ENCODE measurements around the gene ZNF778.

The ZNF778 gene

DNA sequence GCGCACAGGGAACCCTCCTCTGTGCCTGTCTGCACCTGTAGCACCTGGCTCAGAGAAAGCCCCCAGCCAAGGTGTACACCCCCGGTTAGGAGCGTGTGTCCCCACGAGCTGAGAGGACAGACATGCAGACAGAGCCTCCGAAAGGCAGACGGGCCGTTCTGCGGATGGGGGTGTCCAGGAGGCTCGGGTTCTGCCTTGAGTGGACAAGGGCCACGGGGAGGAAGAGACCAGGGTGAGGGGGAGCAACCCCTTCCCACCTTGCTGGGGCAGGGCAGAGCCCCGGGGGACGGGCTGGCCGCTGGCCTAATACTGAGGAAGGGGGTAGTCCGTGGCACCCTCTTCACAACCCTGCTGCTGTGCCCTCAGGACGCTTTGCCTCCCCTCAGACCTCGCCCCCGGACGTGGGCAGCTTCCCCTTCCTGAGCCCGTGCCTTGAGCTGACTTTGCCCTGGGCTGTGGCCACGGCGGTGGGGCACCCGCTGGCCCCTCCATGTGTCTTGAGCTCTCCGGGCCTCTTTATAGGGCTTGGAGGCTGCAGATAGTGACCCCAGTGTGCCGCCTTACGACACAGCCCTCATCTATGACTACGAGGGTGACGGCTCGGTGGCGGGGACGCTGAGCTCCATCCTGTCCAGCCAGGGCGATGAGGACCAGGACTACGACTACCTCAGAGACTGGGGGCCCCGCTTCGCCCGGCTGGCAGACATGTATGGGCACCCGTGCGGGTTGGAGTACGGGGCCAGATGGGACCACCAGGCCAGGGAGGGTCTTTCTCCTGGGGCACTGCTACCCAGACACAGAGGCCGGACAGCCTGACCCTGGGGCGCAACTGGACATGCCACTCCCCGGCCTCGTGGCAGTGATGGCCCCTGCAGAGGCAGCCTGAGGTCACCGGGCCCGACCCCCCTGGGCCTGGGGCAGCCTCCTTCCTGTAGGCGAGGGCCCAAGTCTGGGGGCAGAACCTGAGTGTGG lies 22.9 kb upstream of the ZNF778 start:
- no peak for DNase-seq

DNA sequence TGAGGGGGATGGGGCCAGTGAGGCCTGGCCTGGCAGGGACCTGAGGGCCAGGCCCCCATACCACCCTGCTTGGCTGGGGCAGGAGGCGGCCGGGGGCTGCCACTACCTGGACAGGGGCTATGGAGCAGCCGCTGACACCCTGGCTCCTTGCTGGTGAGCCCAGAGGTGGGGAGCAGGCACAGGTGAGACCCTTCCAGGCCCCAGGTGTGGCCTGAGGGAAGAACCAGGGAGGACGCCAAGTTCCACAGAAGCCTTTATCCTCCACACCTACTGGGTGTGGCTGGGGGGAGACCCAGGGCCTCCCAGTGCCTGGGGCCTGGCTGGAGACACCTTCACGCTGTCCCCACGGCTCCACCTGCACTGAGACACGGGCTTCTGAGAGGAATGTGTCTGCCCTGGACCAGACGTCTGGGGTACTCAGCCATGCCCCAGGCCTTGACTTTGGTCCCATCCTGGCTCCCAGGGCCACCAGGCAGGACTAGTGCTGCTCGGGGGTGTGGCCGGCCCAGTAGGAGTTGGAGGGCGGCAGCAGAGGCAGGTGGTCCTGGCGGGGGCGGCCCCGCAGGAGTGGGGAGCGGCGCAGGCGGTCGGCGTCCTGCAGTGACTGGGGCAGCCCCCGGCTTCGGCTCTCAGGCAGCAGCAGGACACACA lies 21.9 kb upstream of the ZNF778 start:
- no peak for DNase-seq

- no peak for DNase-seq
Observed at GRCh38 chr16:89197033-89197632, 20.4 kb upstream of the ZNF778 start.

GRCh38 chr16:89197633-89198416 lies 19.7 kb upstream of the ZNF778 start:
- no peak for DNase-seq

DNA sequence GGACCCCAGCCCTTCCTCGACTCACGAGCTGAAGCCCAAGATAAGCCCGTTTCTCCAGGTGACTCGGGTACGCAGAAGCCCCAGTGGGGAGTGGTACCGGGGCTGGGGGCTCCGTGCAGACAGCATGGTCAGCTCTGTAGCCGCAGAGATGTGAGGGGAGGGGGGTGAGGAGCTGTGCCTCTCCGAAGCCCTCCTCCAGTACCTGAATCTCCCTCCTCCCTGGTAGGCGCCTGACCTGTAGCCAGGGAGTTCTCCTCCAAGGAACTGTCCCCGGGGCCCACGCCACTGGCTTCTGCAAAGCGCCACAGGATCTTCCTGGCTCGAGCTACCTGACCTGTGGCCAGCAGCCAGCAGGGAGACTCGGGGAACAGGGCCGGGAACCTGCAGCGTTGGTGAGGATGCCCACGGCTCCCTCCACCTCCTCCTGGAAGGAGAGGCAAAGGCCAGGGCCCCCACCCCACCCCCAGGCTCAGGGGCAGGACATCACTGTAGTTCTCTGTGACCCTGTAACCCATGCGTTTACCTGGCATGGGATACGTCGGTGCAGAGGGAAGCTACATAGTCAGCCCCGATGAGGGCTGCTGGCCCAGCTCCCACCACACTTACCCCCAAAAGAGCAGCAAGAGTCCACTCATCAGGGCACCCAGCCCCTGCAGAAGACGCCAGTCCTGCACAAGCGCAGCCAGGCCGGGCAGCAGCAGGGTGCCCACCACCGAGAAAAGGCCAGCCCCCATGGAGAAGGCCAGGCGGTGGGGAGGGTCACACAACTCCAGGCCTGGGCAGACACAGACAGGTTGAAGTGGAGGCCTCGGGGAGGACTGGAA lies 18.9 kb upstream of the ZNF778 start:
- DNase-seq, result no peak

GRCh38 chr16:89199241-89200123 lies 18.0 kb upstream of the ZNF778 start:
- no peak for DNase-seq

DNA sequence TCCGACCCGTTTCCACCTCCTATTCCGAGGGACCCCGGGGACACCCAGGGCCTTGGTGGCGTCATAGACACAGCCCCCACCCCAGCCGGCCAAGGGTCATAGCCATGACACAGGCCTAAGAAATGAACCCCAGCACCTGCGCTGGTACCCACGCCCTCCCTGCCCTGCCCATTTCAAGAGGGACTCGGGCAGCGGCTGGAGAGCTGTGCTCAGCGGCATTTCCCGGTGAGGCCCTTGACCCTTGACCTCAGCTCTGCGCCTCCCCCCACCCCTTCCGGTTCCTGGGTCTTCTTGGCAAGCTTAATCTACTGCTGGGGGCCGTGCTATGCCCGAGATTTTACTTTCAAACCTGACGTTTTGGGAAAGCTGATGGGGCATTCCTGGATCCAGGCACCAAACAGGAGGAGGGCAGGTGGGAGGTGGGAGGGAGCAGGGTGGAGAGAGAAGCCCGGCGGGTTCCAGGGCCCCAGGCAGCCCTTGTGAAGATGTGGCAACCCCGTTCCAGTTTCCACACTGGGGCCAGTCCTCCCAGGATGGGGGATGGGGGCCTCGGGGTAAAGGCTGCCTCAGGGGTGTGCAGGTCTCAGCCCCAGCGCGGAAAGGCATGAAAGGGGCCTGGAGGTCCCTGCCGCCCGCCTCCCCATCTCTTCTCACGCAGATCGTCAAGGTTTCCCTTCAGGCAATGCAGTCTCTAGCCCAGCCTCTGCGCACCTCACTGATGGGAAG lies 17.2 kb upstream of the ZNF778 start, which contains the start of gene SLC22A31:
Gene SLC22A31 (minus strand): TSS at position 414 of the 726 bp plus-strand sequence. CDS start 36 bp downstream, at position 378.
- no peak for DNase-seq

- no peak for DNase-seq
Observed at GRCh38 chr16:89200850-89201411, 16.6 kb upstream of the ZNF778 start.

DNA sequence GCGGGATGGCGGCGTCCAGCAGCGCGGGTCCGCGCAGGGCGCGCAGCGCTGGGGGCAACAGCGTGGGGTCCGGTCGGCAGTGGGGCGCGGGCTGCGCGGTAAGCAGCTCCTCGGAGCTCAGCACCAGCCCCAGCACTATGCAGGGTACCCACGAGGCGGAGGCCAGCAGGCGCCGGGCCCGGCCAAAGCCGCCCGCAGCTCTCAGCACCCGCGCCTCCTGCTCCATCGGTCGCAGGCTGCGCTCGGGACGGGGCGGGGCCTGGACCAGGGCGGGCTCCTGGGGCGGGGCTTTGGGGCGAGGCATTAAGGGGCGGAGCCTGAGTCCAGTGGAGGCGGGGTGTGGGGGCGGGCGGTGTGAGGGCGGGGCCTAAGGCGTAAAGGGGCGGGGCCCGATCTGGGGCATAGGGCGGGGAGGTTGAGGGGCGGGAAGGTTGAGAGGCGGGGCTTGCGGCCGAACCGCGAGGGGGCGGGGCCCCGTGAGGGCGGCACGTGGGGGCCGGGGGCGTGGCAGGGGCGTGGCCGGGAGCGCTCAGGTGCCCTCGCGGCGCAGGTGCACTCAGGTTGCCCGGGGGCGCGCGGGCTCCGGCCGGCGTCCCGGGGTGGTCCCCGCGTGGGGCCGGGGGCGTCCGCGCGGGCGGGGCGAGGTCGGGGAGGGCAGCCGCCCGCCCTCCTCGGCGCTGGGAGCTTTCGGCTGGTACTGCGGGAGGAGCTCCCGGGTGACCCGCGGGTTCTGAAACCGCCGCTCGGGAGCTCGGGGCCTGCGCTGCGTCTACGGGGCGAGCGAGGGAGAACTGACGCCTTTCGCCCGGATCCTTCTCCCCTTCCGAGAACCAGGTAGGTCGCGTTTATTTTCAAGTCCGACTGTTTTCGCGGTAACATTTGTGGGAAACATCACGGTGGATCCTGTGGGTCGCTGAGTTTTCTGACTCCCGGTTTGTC lies 15.8 kb upstream of the ZNF778 start:
- DNase-seq, result peak; percentile 55

- DNase-seq, result no peak
Observed at GRCh38 chr16:89202422-89203215, 14.9 kb upstream of the ZNF778 start.

DNA sequence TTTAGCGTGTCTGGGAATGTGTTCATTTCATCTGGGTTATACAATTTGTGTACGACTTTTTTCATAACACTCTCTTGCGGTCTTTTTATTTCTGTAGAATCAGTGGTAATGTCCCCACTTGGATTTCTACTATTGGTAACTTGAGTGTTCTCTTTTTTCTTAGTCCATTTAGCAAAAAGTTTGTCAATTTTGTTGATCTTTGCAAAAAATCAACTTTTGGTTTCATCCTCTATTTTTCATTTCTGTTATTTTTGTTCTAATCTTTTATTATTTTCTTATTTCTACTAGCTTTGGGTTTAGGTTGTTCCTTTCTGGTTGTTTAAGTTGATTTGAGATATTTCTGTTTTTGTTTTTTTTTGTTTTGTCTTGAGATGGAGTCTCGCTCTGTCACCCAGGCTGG lies 9.5 kb upstream of the ZNF778 start:
- no peak for DNase-seq

DNA sequence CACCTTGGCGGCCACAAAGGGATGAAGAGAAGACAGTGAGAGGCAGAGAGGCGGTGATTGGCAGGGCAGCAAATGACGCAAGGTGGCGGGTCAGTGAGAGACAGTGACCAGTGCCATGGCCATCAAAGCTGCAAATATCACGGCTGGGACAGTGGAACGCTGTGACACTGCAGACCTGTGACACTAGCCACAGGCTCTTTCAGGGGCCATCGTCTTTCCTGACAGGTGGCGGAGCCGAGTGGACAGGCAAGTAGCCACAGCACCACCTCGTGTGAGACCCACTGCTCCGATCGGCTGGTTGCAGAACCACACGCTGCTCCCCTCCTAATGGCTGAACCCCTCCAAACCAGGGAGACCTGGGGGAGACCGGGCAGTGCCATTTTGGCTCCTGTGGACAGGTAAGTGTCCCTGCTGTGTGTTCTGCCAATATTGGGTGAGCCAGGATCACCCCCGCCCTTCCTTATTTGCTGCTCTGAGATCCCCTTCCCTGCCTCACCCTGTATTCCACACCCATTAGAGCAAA lies 7.9 kb upstream of the ZNF778 start:
- no peak for DNase-seq

GRCh38 chr16:89210165-89210903 lies 7.2 kb upstream of the ZNF778 start:
- DNase-seq, result no peak

- peak; percentile 19 for DNase-seq
Observed at GRCh38 chr16:89210904-89211515, 6.5 kb upstream of the ZNF778 start.

GRCh38 chr16:89216315-89217137 lies 977 bp upstream of the ZNF778 start:
- peak; percentile 71 for DNase-seq

DNA sequence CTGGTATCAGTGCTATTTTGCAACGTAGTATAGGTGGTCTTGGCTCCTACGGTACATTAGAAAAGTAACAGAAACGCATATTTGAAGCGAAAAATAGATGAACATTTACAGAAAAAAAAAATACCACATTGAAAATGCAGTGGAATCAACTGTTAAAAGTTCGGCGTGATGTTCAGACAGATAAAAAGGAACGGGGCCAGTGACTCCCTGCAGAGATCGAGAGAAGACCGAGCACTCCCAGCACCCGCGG lies 440 bp upstream of the ZNF778 start:
- no peak for DNase-seq

Measured in EL (cell line).